PFSK-1 (cell line): Measurements from ENCODE around the gene ASAH2B.

Source experiments
- FOXP2 ChIP-seq: optimal IDR thresholded peaks from 2 replicates; pipeline ENCODE3; 2011; ENCODE audit warnings: borderline replicate concordance, control low read depth, inconsistent platforms; ENCODE audit not compliant: insufficient read depth; ENCODE audit errors: extremely low read length, extremely low read depth
- POLR2AphosphoS5 ChIP-seq: IDR thresholded peaks from 2 replicates; pipeline ENCODE4 v1.6.1; 2012; ENCODE audit warnings: low read depth, mild to moderate bottlenecking, control low read depth, low read length, moderate library complexity
- REST ChIP-seq, 2 experiments: IDR thresholded peaks; 2 replicates each; pipeline versions ENCODE4 v1.6.1 to v1.8.0; 2011 to 2012; ENCODE audit warnings: low read depth in 2 of 2, low read length in 2 of 2, control low read depth in 1 of 2, inconsistent platforms in 1 of 2, mild to moderate bottlenecking in 1 of 2, moderate library complexity in 1 of 2; ENCODE audit not compliant: insufficient read depth in 1 of 2
- SIN3A ChIP-seq: IDR thresholded peaks from 2 replicates; pipeline ENCODE4 v1.6.1; 2012; ENCODE audit warnings: mild to moderate bottlenecking, low read length, moderate library complexity, borderline replicate concordance; ENCODE audit not compliant: insufficient read depth
- TAF1 ChIP-seq: IDR thresholded peaks from 2 replicates; pipeline ENCODE4 v1.6.1; 2012; ENCODE audit warnings: low read length, control low read depth, borderline replicate concordance; ENCODE audit not compliant: insufficient read depth

GRCh38 chr10:50794490-50794889, 54.8 kb downstream of the ASAH2B start:
- TF ChIP-seq FOXP2 = no peak
- no peak for TF ChIP-seq REST (IDR thresholded peaks at IDR 0.05; ENCODE audit: insufficient read depth in 1 of 2, low read depth in 2 of 2, low read length in 2 of 2)
- TF ChIP-seq POLR2AphosphoS5 = no peak
- no peak for TF ChIP-seq SIN3A
- TF ChIP-seq TAF1 = no peak
